ENCODE measurements around the gene CTSC.

GRCh38 chr11:88384004-88384668, 46.6 kb upstream of the CTSC start:
- TF ChIP-seq POLR2AphosphoS5 (IDR thresholded peaks at IDR 0.05; ENCODE audit: borderline replicate concordance, low read depth, low read length) (no peak), EZH2 (IDR thresholded peaks at IDR 0.05) (no peak), FOXP2 (optimal IDR thresholded peaks at IDR 0.05; ENCODE audit: control extremely low read depth, extremely low read length, insufficient read depth) (no peak)
